ENCODE measurements around the gene GPR78.

DNA sequence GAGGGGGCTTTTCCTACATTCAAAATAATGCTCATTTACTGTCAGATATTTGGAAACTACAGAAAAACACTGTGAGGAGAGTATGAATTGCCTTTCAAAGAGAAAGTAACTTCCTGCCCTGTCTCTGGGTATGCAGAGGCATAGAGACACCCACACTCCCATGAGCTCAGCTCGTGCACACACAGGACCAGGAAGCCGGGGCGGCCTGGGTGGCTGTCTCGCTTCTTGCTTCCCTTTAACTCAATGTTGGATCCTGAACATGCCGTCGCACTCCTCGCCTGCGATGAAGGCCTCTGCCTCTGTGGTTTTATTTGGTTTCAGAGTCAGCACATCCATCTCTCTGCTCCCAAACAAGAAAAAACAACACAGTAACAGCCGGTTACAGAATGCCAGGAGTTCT lies 40.1 kb upstream of the GPR78 start:
- TF ChIP-seq TAF1 (IDR thresholded peaks at IDR 0.05; ENCODE audit: borderline replicate concordance, insufficient read depth, low read length): no peak
- TF ChIP-seq, protein P1, sequence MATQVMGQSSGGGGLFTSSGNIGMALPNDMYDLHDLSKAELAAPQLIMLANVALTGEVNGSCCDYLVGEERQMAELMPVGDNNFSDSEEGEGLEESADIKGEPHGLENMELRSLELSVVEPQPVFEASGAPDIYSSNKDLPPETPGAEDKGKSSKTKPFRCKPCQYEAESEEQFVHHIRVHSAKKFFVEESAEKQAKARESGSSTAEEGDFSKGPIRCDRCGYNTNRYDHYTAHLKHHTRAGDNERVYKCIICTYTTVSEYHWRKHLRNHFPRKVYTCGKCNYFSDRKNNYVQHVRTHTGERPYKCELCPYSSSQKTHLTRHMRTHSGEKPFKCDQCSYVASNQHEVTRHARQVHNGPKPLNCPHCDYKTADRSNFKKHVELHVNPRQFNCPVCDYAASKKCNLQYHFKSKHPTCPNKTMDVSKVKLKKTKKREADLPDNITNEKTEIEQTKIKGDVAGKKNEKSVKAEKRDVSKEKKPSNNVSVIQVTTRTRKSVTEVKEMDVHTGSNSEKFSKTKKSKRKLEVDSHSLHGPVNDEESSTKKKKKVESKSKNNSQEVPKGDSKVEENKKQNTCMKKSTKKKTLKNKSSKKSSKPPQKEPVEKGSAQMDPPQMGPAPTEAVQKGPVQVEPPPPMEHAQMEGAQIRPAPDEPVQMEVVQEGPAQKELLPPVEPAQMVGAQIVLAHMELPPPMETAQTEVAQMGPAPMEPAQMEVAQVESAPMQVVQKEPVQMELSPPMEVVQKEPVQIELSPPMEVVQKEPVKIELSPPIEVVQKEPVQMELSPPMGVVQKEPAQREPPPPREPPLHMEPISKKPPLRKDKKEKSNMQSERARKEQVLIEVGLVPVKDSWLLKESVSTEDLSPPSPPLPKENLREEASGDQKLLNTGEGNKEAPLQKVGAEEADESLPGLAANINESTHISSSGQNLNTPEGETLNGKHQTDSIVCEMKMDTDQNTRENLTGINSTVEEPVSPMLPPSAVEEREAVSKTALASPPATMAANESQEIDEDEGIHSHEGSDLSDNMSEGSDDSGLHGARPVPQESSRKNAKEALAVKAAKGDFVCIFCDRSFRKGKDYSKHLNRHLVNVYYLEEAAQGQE (IDR thresholded peaks at IDR 0.05; ENCODE audit: insufficient read depth in 1 of 2, low read depth in 2 of 2, low read length in 2 of 2): no peak

All from PFSK-1 (cell line).